HepG2 (cell line): ENCODE results near the gene XRN1. TPM values are rescaled to one million over a fixed set of nuclear protein-coding genes. Genes with fewer than 3 reads are reported as not detected.

Experiments
- E2F5 ChIP-seq: sonication (generic); formaldehyde crosslinking; conservative IDR thresholded peaks from 2 replicates; pipeline ENCODE4 v1.4.0; 2020; ENCODE audit warnings: missing genetic modification reagents
- GRHL1 ChIP-seq: sonication (generic); formaldehyde crosslinking; conservative IDR thresholded peaks from 2 replicates; pipeline ENCODE4 v1.8.0; 2022; ENCODE audit warnings: missing genetic modification reagents
- HCFC1 ChIP-seq: fragments of 150-350 bp; IDR thresholded peaks from 2 replicates; pipeline ENCODE4 v1.6.1; 2014; ENCODE audit warnings: low read depth, low read length
- HOMEZ ChIP-seq: IDR thresholded peaks from 2 replicates; pipeline ENCODE4 v1.6.1; 2016; ENCODE audit warnings: low read depth
- IKZF5 ChIP-seq: IDR thresholded peaks from 2 replicates; pipeline ENCODE4 v1.6.1; 2018; ENCODE audit warnings: missing genetic modification reagents, mild to moderate bottlenecking, missing compliant biosample characterization
- MEIS1 ChIP-seq: sonication (generic); formaldehyde crosslinking; IDR thresholded peaks from 2 replicates; pipeline ENCODE4 v1.9.0; 2021; ENCODE audit warnings: mild to moderate bottlenecking, missing genetic modification reagents, moderate library complexity, borderline replicate concordance
- MIXL1 ChIP-seq: IDR thresholded peaks from 2 replicates; pipeline ENCODE4 v1.6.1; 2016
- PRDM4 ChIP-seq: sonication (generic); formaldehyde crosslinking; IDR thresholded peaks from 2 replicates; pipeline ENCODE4 v1.9.0; 2021; ENCODE audit warnings: missing genetic modification reagents, borderline replicate concordance
- PRPF4 ChIP-seq: fragments of 200-400 bp; formaldehyde crosslinking; IDR thresholded peaks from 2 replicates; pipeline ENCODE4 v1.6.1; 2016; ENCODE audit warnings: low read length, low read depth; ENCODE audit not compliant: poor library complexity, severe bottlenecking
- SSRP1 ChIP-seq: IDR thresholded peaks from 2 replicates; pipeline ENCODE4 v1.6.1; 2016; ENCODE audit warnings: control low read depth
- YEATS2 ChIP-seq: sonication (generic); formaldehyde crosslinking; IDR thresholded peaks from 2 replicates; pipeline ENCODE4 v1.4.0; 2020; ENCODE audit warnings: missing genetic modification reagents, borderline replicate concordance
- ZBTB7B ChIP-seq: sonication (generic); formaldehyde crosslinking; IDR thresholded peaks from 2 replicates; pipeline ENCODE4 v1.4.0; 2020; ENCODE audit warnings: missing genetic modification reagents
- ZNF124 ChIP-seq: sonication (generic); formaldehyde crosslinking; IDR thresholded peaks from 2 replicates; pipeline ENCODE4 v1.4.0; 2020; ENCODE audit warnings: missing genetic modification reagents
- ZNF329 ChIP-seq: sonication (generic); formaldehyde crosslinking; IDR thresholded peaks from 2 replicates; pipeline ENCODE4 v1.9.0; 2021; ENCODE audit warnings: low read depth, mild to moderate bottlenecking, missing genetic modification reagents
- ZNF354B ChIP-seq: sonication (generic); formaldehyde crosslinking; IDR thresholded peaks from 2 replicates; pipeline ENCODE4 v1.8.0; 2022; ENCODE audit warnings: mild to moderate bottlenecking, missing genetic modification reagents
- ZNF513 ChIP-seq: sonication (generic); formaldehyde crosslinking; conservative IDR thresholded peaks from 2 replicates; pipeline ENCODE4 v1.5.0; 2020; ENCODE audit warnings: missing genetic modification reagents
- ZNF773 ChIP-seq: sonication (generic); formaldehyde crosslinking; IDR thresholded peaks from 2 replicates; pipeline ENCODE4 v1.4.0; 2020; ENCODE audit warnings: missing genetic modification reagents, borderline replicate concordance
- ZNF850 ChIP-seq: sonication (generic); formaldehyde crosslinking; conservative IDR thresholded peaks from 2 replicates; pipeline ENCODE4 v1.9.0; 2021; ENCODE audit warnings: mild to moderate bottlenecking, missing genetic modification reagents
- ZNF883 ChIP-seq: sonication (generic); formaldehyde crosslinking; IDR thresholded peaks from 2 replicates; pipeline ENCODE4 v1.5.1; 2020; ENCODE audit warnings: mild to moderate bottlenecking, missing genetic modification reagents; ENCODE audit errors: not compliant biosample characterization
- polyA plus RNA-seq, 8 experiments: library from polyadenylated mRNA; depleted of rRNA in 3 of 8; stranded (reverse) in 7 of 8; unstranded in 1 of 8; fragments of >200 nt; fragmentation: Illumina TruSeq in 4 of 8; extraction: Trizol in 4 of 8; gene quantifications; 2 replicates each; pipeline versions ENCODE4 v1.2.1 to v1.2.3, GENCODE V29; 2011 to 2016; ENCODE audit warnings: low read depth in 4 of 8, missing spikeins in 1 of 8, mixed read lengths in 1 of 8; ENCODE audit not compliant: insufficient read depth in 1 of 8
- total RNA-seq, 5 experiments: library from RNA; depleted of rRNA; stranded (reverse); fragments of >200 nt; fragmentation: Illumina TruSeq; extraction: Trizol; gene quantifications; 2 replicates each; pipeline ENCODE4 v1.2.3, GENCODE V29; 2016; ENCODE audit warnings: low read depth in 1 of 5

The XRN1 gene
- total and polyA plus RNA-seq, 2 of the 13 experiments (the other 11 are each of a cell fraction or from before 2014, with no cell fraction given) = 13.2 to 13.3 TPM

GRCh38 chr3:142447852-142448823 lies at the start of gene XRN1 (continued):
- no peak for TF ChIP-seq ZNF850 (CRISPR knock-in tag)
- TF ChIP-seq E2F5 = 0 out of 2 replicates have a peak, but pooled peaks have one; percentile 29
- peak; percentile 72 for TF ChIP-seq HOMEZ (CRISPR knock-in tag)
- no peak for TF ChIP-seq ZNF329 (CRISPR knock-in tag)
- TF ChIP-seq MIXL1 (CRISPR knock-in tag) = no peak
- peak; percentile 74 for TF ChIP-seq ZNF883 (CRISPR knock-in tag)
- TF ChIP-seq IKZF5 = peak; percentile 85
- TF ChIP-seq SSRP1 (CRISPR knock-in tag) = no peak
- no peak for TF ChIP-seq MEIS1 (CRISPR knock-in tag)
- no peak for TF ChIP-seq ZBTB7B (CRISPR knock-in tag)
- TF ChIP-seq PRDM4 (CRISPR knock-in tag) = no peak
- no peak for TF ChIP-seq ZNF773 (CRISPR knock-in tag)
- no peak for TF ChIP-seq ZNF354B (CRISPR knock-in tag)
- no peak for TF ChIP-seq GRHL1 (CRISPR knock-in tag)
- TF ChIP-seq PRPF4 = no peak
- TF ChIP-seq HCFC1 = peak; percentile 63
- peak; percentile 69 for TF ChIP-seq ZNF124 (CRISPR knock-in tag)
- peak; percentile 94 for TF ChIP-seq YEATS2 (CRISPR knock-in tag)
- TF ChIP-seq ZNF513 (CRISPR knock-in tag) = no peak
